WTC11 (cell line): ENCODE measurements around the gene ADIPOR1. TPM values are rescaled to one million over a fixed set of nuclear protein-coding genes. Genes with fewer than 3 reads are reported as not detected.

Source experiments
- AFF4 ChIP-seq: sonication (generic); formaldehyde crosslinking; IDR thresholded peaks from 2 replicates; pipeline ENCODE4 v1.8.1; 2023; ENCODE audit warnings: mild to moderate bottlenecking, missing genetic modification reagents, borderline replicate concordance
- ATF2 ChIP-seq: sonication (generic); formaldehyde crosslinking; IDR thresholded peaks from 2 replicates; pipeline ENCODE4 v1.8.1; 2022; ENCODE audit warnings: low read depth, missing genetic modification reagents, borderline replicate concordance
- CBFB ChIP-seq: sonication (generic); formaldehyde crosslinking; IDR thresholded peaks from 2 replicates; pipeline ENCODE4 v1.8.1; 2022; ENCODE audit warnings: mild to moderate bottlenecking, low read depth, missing genetic modification reagents
- E2F5 ChIP-seq: sonication (generic); formaldehyde crosslinking; IDR thresholded peaks from 2 replicates; pipeline ENCODE4 v1.8.1; 2022; ENCODE audit warnings: mild to moderate bottlenecking, moderate library complexity, missing genetic modification reagents
- GTF2I ChIP-seq: fragments of 250-450 bp; sonication (Bioruptor Pico); conservative IDR thresholded peaks from 2 replicates; pipeline ENCODE4 v1.4.0; 2021; ENCODE audit warnings: mild to moderate bottlenecking
- MAX ChIP-seq: sonication (generic); formaldehyde crosslinking; IDR thresholded peaks from 2 replicates; pipeline ENCODE4 v1.8.0; 2022; ENCODE audit warnings: mild to moderate bottlenecking, missing genetic modification reagents
- MLX ChIP-seq: sonication (generic); formaldehyde crosslinking; IDR thresholded peaks from 2 replicates; pipeline ENCODE4 v1.8.1; 2023; ENCODE audit warnings: mild to moderate bottlenecking, missing genetic modification reagents, moderate library complexity
- MXD4 ChIP-seq: fragments of 250-450 bp; sonication (Bioruptor Pico); IDR thresholded peaks from 2 replicates; pipeline ENCODE4 v1.8.0; 2021; ENCODE audit warnings: mild to moderate bottlenecking, moderate library complexity, borderline replicate concordance
- NFATC4 ChIP-seq: fragments of 250-450 bp; sonication (Bioruptor Pico); IDR thresholded peaks from 2 replicates; pipeline ENCODE4 v1.9.0; 2021; ENCODE audit warnings: mild to moderate bottlenecking
- OVOL2 ChIP-seq: fragments of 250-450 bp; sonication (Bioruptor Pico); IDR thresholded peaks from 2 replicates; pipeline ENCODE4 v1.9.0; 2021; ENCODE audit warnings: mild to moderate bottlenecking, borderline replicate concordance
- PREB ChIP-seq: sonication (generic); formaldehyde crosslinking; IDR thresholded peaks from 2 replicates; pipeline ENCODE4 v1.8.1; 2022; ENCODE audit warnings: mild to moderate bottlenecking, missing genetic modification reagents, moderate library complexity, borderline replicate concordance
- PRRX2 ChIP-seq: fragments of 250-450 bp; sonication (Bioruptor Pico); IDR thresholded peaks from 2 replicates; pipeline ENCODE4 v1.8.0; 2021; ENCODE audit warnings: mild to moderate bottlenecking
- SMAD3 ChIP-seq: sonication (generic); formaldehyde crosslinking; IDR thresholded peaks from 2 replicates; pipeline ENCODE4 v1.8.0; 2022; ENCODE audit warnings: missing genetic modification reagents, mild to moderate bottlenecking, borderline replicate concordance
- SP1 ChIP-seq: sonication (generic); formaldehyde crosslinking; conservative IDR thresholded peaks from 2 replicates; pipeline ENCODE4 v1.8.1; 2022; ENCODE audit warnings: missing genetic modification reagents
- STAT6 ChIP-seq: sonication (generic); formaldehyde crosslinking; conservative IDR thresholded peaks from 2 replicates; pipeline ENCODE4 v1.8.1; 2023; ENCODE audit warnings: mild to moderate bottlenecking, low read depth, missing genetic modification reagents, moderate library complexity
- TEAD4 ChIP-seq: sonication (generic); formaldehyde crosslinking; IDR thresholded peaks from 2 replicates; pipeline ENCODE4 v1.8.0; 2022; ENCODE audit warnings: mild to moderate bottlenecking, missing genetic modification reagents
- ZMAT4 ChIP-seq: fragments of 250-450 bp; sonication (Bioruptor Pico); IDR thresholded peaks from 2 replicates; pipeline ENCODE4 v1.9.0; 2021; ENCODE audit warnings: mild to moderate bottlenecking
- ZNF263 ChIP-seq: sonication (generic); formaldehyde crosslinking; IDR thresholded peaks from 2 replicates; pipeline ENCODE4 v1.8.1; 2022; ENCODE audit warnings: low read depth, mild to moderate bottlenecking, moderate library complexity, missing genetic modification reagents
- ZNF532 ChIP-seq: fragments of 250-450 bp; sonication (Bioruptor Pico); IDR thresholded peaks from 2 replicates; pipeline ENCODE4 v1.9.0; 2021; ENCODE audit warnings: mild to moderate bottlenecking, borderline replicate concordance
- total RNA-seq: library from RNA; stranded (reverse); gene quantifications from 3 replicates; pipeline ENCODE4 v1.2.3, GENCODE V29; 2021

Gene ADIPOR1
- total RNA-seq, 1 experiment from 2014 or later, result 72.6 TPM

- TF ChIP-seq STAT6 (no peak), ZNF263 (CRISPR knock-in tag) (no peak), NFATC4 (CRISPR knock-in tag) (no peak), MXD4 (CRISPR knock-in tag) (no peak), PRRX2 (CRISPR knock-in tag) (0 out of 2 replicates have a peak, but pooled peaks have one; percentile 44), PREB (no peak), SMAD3 (CRISPR knock-in tag) (peak; percentile 69; the same call in 1 of the 2 replicates), OVOL2 (CRISPR knock-in tag) (no peak), GTF2I (CRISPR knock-in tag) (no peak), MLX (CRISPR knock-in tag) (no peak), E2F5 (peak; percentile 19; the same call in 1 of the 2 replicates), MAX (CRISPR knock-in tag) (peak; percentile 83), ATF2 (0 out of 2 replicates have a peak, but pooled peaks have one; percentile 17), SP1 (CRISPR knock-in tag) (peak; percentile 84), TEAD4 (CRISPR knock-in tag) (no peak), ZNF532 (CRISPR knock-in tag) (peak; percentile 79; the same call in 1 of the 2 replicates), CBFB (CRISPR knock-in tag) (no peak), ZMAT4 (CRISPR knock-in tag) (no peak), AFF4 (no peak)
These were observed 49.1 kb upstream of the ADIPOR1 start, which contains the start of gene TMEM183A (continued) for GRCh38 chr1:203006948-203007871.
